ENCODE data around the gene ATP1B1.
"Not testable (repeated sequence)": the region's sequence is repeated elsewhere in the genome, so short reads cannot be mapped to it uniquely, and the experiment has no call there.

The ATP1B1 gene

GRCh38 chr1:169118227-169118626 is 11.7 kb downstream of the ATP1B1 start:
- DNase-seq = no peak

- DNase-seq = no peak
Observed at GRCh38 chr1:169119405-169119804, 12.9 kb downstream of the ATP1B1 start.

- DNase-seq = no peak
Observed at GRCh38 chr1:169120066-169120465, 13.6 kb downstream of the ATP1B1 start.

GRCh38 chr1:169121146-169121923 is 14.8 kb downstream of the ATP1B1 start:
- DNase-seq = no peak

GRCh38 chr1:169122976-169123375 is 16.5 kb downstream of the ATP1B1 start:
- no peak for DNase-seq

- DNase-seq = no peak
Observed at GRCh38 chr1:169124459-169124858, 18.0 kb downstream of the ATP1B1 start.

GRCh38 chr1:169125597-169125996 is 19.1 kb downstream of the ATP1B1 start:
- DNase-seq = not testable (repeated sequence)

GRCh38 chr1:169126335-169126734 is 19.8 kb downstream of the ATP1B1 start:
- DNase-seq = no peak

- DNase-seq = no peak
Observed at GRCh38 chr1:169127305-169127704, 20.8 kb downstream of the ATP1B1 start.

- DNase-seq = no peak
Observed at GRCh38 chr1:169128562-169128961, 22.1 kb downstream of the ATP1B1 start.

GRCh38 chr1:169129109-169129784 is 22.8 kb downstream of the ATP1B1 start:
- DNase-seq = no peak

- DNase-seq = no peak
Observed at GRCh38 chr1:169130683-169131082, 24.2 kb downstream of the ATP1B1 start.

GRCh38 chr1:169132512-169133227 is 26.2 kb downstream of the ATP1B1 start:
- no peak for DNase-seq

- DNase-seq = no peak
Observed at GRCh38 chr1:169133228-169133576, 26.7 kb downstream of the ATP1B1 start.

- no peak for DNase-seq
Observed at GRCh38 chr1:169133801-169134502, 27.5 kb downstream of the ATP1B1 start.

- DNase-seq = no peak
Observed at GRCh38 chr1:169137357-169137756, 30.9 kb downstream of the ATP1B1 start.

GRCh38 chr1:169138866-169139670 is 32.6 kb downstream of the ATP1B1 start:
- DNase-seq = no peak

- no peak for DNase-seq
Observed at GRCh38 chr1:169141356-169141755, 34.9 kb downstream of the ATP1B1 start.

- no peak for DNase-seq
Observed at GRCh38 chr1:169142129-169142528, 35.6 kb downstream of the ATP1B1 start.

GRCh38 chr1:169143346-169143745 is 36.9 kb downstream of the ATP1B1 start:
- no peak for DNase-seq

- no peak for DNase-seq
Observed at GRCh38 chr1:169143984-169144383, 37.5 kb downstream of the ATP1B1 start.

GRCh38 chr1:169144941-169145626 is 38.6 kb downstream of the ATP1B1 start:
- DNase-seq = no peak

Measured in activated naive CD4-positive, alpha-beta T cell treated with anti-CD3 and anti-CD28 coated beads, Interleukin-2, amount 50 U/mL, for 16 hours (primary cell).